ENCODE data around the gene PPP1R11.

Gene PPP1R11

DNA sequence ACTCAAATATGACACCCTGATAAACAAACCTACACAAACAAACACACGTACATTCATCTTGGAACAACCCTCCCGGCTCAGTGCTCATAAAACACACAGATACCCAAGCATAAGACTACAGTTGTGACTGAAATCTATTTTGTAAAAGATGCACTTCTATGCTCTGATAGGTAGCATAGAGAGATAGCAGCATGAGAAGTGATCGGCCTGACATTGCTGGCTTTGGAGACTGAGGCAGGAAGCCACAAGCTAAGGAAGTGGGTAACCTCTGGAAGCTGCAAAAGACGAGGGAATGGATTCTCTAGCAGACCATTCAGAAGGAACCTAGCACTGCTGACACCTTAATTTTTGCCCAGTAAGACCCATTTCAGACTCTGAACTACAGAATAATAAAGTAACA lies 10.2 kb downstream of the PPP1R11 start:
- no peak for TF ChIP-seq POLR2AphosphoS5 (IDR thresholded peaks at IDR 0.05; ENCODE audit: low read depth, low read length)
- no peak for TF ChIP-seq SIN3A (IDR thresholded peaks at IDR 0.05; ENCODE audit: borderline replicate concordance, insufficient read depth, low read length)

DNA sequence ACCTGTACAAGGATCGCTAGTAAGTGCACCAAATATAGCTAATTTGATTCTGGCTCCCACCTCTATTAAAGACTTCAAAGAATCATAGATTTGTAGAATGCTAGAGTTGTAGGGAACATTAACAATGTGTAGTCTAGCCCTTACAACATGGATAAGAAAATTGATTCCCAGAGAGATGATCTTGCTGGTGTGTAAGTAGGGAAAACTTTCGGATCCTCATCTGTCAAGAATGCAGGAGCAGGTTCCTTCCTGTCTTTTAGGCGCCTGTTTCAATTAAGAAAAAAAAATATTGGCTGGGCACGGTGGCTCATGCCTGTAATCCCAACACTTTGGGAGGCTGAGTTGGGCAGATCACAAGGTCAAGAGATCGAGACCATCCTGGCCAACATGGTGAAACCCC lies 20.9 kb downstream of the PPP1R11 start:
- TF ChIP-seq FOXP2 (optimal IDR thresholded peaks at IDR 0.05; ENCODE audit: borderline replicate concordance, extremely low read depth, extremely low read length, insufficient read depth) = no peak
- no peak for TF ChIP-seq SIN3A (IDR thresholded peaks at IDR 0.05; ENCODE audit: borderline replicate concordance, insufficient read depth, low read length)
- no peak for TF ChIP-seq TAF1 (IDR thresholded peaks at IDR 0.05; ENCODE audit: borderline replicate concordance, insufficient read depth, low read length)
- no peak for TF ChIP-seq POLR2AphosphoS5 (IDR thresholded peaks at IDR 0.05; ENCODE audit: low read depth, low read length)
- TF ChIP-seq, protein P1, sequence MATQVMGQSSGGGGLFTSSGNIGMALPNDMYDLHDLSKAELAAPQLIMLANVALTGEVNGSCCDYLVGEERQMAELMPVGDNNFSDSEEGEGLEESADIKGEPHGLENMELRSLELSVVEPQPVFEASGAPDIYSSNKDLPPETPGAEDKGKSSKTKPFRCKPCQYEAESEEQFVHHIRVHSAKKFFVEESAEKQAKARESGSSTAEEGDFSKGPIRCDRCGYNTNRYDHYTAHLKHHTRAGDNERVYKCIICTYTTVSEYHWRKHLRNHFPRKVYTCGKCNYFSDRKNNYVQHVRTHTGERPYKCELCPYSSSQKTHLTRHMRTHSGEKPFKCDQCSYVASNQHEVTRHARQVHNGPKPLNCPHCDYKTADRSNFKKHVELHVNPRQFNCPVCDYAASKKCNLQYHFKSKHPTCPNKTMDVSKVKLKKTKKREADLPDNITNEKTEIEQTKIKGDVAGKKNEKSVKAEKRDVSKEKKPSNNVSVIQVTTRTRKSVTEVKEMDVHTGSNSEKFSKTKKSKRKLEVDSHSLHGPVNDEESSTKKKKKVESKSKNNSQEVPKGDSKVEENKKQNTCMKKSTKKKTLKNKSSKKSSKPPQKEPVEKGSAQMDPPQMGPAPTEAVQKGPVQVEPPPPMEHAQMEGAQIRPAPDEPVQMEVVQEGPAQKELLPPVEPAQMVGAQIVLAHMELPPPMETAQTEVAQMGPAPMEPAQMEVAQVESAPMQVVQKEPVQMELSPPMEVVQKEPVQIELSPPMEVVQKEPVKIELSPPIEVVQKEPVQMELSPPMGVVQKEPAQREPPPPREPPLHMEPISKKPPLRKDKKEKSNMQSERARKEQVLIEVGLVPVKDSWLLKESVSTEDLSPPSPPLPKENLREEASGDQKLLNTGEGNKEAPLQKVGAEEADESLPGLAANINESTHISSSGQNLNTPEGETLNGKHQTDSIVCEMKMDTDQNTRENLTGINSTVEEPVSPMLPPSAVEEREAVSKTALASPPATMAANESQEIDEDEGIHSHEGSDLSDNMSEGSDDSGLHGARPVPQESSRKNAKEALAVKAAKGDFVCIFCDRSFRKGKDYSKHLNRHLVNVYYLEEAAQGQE (IDR thresholded peaks at IDR 0.05; ENCODE audit: insufficient read depth in 1 of 2, low read depth in 2 of 2, low read length in 2 of 2) = no peak

DNA sequence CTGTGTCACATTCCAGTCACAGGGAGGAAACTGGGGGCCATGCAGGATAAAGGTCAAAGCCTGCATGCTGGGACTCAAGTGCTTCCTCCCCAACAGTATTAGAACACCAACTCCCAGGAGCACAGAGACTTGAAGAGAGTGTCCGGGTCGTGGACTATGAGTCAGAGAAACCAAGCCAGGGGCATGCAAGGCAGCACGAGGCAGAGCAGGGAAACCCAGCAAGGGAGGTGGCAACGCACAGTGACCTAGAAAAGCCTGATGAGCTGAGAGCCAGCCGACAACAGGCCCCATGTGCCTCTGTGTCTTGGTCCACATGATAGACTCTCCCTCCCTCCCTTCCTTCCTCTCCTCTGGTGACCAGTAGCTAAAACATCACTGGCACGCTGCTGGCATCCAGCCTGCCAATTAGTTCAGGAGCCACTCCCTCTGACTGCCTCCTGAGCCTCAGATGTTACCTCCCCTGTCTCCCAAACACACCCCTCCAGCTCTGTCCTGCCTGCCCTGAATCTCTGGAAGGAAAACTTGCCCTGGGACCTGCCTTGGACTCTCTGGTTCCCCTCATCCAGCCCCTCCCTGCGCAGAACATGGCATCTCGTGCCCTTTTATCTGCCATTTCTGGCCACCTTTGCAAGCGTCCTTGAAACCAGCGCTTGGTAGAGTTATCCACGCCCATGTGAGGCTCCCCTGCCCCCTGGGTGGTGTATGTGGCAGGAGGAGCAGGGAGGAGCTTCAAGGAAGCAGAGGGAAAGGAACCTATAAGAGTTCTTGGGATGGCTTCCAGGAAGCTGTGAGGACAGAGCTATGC lies 24.8 kb downstream of the PPP1R11 start:
- TF ChIP-seq POLR2AphosphoS5 (IDR thresholded peaks at IDR 0.05; ENCODE audit: low read depth, low read length) (no peak), SIN3A (IDR thresholded peaks at IDR 0.05; ENCODE audit: borderline replicate concordance, insufficient read depth, low read length) (no peak), FOXP2 (optimal IDR thresholded peaks at IDR 0.05; ENCODE audit: borderline replicate concordance, extremely low read depth, extremely low read length, insufficient read depth) (peak; percentile 13), TAF1 (IDR thresholded peaks at IDR 0.05; ENCODE audit: borderline replicate concordance, insufficient read depth, low read length) (no peak)
- TF ChIP-seq, protein P1 (IDR thresholded peaks at IDR 0.05; ENCODE audit: insufficient read depth in 1 of 2, low read depth in 2 of 2, low read length in 2 of 2) = no peak

DNA sequence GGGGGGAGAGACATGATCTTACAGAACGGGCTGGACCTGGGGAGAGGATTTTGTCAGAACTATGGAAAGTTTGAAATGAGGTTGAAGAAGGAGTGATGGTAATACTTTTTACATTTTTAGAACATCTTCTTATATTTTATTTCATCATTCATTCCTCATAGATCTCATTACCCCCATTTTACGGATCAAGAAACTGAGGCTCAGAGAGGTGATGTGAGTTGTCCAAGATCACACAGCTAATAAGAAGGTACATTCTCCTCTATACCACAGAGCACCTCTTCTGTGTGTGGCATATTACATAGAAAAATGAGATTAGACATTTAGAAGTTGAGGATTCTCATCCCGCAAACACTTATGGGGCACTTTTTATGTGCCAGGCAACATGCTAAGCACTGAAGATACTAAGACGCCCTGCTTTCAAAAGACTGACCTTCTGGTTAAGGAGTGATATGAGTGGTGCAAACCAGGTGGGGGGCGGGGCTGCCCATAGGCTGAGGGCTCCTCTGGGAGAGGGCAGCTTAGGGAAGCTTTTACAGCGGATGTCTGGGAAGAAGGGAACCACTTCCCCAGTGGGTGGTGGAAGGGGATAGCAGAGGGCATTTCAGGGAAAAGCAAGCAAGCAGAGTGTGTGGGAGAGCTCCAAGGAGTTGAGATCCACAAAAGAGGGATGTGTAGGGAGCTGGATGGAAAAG lies 26.0 kb downstream of the PPP1R11 start:
- no peak for TF ChIP-seq FOXP2 (optimal IDR thresholded peaks at IDR 0.05; ENCODE audit: borderline replicate concordance, extremely low read depth, extremely low read length, insufficient read depth)
- TF ChIP-seq POLR2AphosphoS5 (IDR thresholded peaks at IDR 0.05; ENCODE audit: low read depth, low read length) = no peak
- no peak for TF ChIP-seq TAF1 (IDR thresholded peaks at IDR 0.05; ENCODE audit: borderline replicate concordance, insufficient read depth, low read length)
- TF ChIP-seq, protein P1 (IDR thresholded peaks at IDR 0.05; ENCODE audit: insufficient read depth in 1 of 2, low read depth in 2 of 2, low read length in 2 of 2) = no peak
- TF ChIP-seq SIN3A (IDR thresholded peaks at IDR 0.05; ENCODE audit: borderline replicate concordance, insufficient read depth, low read length) = no peak

DNA sequence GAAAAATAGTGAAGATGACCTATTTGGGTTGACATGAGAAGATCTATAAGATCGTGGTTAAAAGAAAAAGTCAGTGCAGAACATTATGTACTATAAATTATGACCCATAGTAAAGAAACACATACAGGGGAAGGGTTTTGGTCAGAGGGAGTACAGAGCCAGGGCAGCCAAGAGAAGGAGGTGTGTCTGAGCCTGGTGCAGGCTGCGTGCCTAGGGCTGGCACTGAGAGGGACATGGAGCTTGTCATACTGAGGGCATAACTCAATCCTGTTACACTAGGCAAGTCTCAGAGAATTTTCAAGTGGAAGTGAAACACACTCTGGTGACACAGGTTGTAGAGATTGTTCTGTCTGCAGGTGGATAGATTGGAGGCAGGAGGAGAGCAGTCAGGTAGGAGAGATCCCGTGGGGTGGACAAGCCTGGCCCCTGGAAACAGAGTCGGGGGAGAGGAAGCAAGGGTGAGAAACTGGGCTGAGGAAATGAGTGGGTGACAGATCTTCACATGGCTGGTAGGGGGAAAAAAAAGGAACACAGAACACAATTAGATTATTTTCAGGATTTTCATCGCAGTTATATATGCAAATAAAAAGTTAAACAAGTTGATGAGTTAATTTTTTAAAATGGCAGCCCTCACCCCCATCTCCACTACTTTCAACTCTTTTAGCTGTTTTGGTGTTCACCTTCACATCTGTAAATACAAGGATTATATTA lies 27.1 kb downstream of the PPP1R11 start:
- no peak for TF ChIP-seq FOXP2 (optimal IDR thresholded peaks at IDR 0.05; ENCODE audit: borderline replicate concordance, extremely low read depth, extremely low read length, insufficient read depth)
- TF ChIP-seq SIN3A (IDR thresholded peaks at IDR 0.05; ENCODE audit: borderline replicate concordance, insufficient read depth, low read length) = no peak
- TF ChIP-seq POLR2AphosphoS5 (IDR thresholded peaks at IDR 0.05; ENCODE audit: low read depth, low read length) = no peak
- TF ChIP-seq, protein P1 (IDR thresholded peaks at IDR 0.05; ENCODE audit: insufficient read depth in 1 of 2, low read depth in 2 of 2, low read length in 2 of 2) = no peak
- no peak for TF ChIP-seq TAF1 (IDR thresholded peaks at IDR 0.05; ENCODE audit: borderline replicate concordance, insufficient read depth, low read length)

Data from PFSK-1 (cell line).